Breast epithelium (tissue), 3 donors: ENCODE data around the gene PKD1L1.

ENCODE experiments used
- POLR2A ChIP-seq: fragments of 450-650 bp; IDR thresholded peaks from one replicate; pipeline ENCODE4 v1.6.1; 2016; ENCODE audit warnings: antibody characterized with exemption, mild to moderate bottlenecking, moderate library complexity
- POLR2AphosphoS5 ChIP-seq, 3 donors: sonication (generic); formaldehyde crosslinking; IDR thresholded peaks; one replicate each; pipeline ENCODE4 v1.6.1; 2017; ENCODE audit warnings: antibody characterized with exemption in 3 of 3
- TF ChIP-seq, protein P1 (sequence below), 3 donors: fragments of 450-650 bp; IDR thresholded peaks; one replicate each; pipeline ENCODE4 v1.5.1; 2016 to 2017; ENCODE audit warnings: antibody characterized with exemption in 3 of 3, mild to moderate bottlenecking in 3 of 3, moderate library complexity in 3 of 3

DNA sequence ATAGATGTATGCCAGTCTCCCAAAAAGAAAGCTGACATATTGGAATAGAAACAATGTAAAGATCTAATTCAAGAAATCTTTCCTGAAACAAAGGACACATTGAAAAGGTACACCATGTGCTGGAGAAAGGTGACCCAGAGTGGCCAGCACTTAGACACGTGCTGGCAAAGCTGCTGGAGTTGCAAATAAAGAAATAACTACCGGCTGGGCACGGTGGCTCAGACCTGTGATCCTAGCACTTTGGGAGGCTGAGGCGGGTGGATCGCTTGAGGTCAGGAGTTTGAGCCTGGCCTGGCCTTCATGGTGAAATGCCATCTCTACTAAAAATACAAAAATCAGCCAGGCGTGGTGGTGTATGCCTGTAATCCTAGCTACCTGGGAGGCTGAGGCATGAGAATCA, 35.9 kb downstream of the PKD1L1 start:
- TF ChIP-seq POLR2A, result no peak
- TF ChIP-seq, protein P1, sequence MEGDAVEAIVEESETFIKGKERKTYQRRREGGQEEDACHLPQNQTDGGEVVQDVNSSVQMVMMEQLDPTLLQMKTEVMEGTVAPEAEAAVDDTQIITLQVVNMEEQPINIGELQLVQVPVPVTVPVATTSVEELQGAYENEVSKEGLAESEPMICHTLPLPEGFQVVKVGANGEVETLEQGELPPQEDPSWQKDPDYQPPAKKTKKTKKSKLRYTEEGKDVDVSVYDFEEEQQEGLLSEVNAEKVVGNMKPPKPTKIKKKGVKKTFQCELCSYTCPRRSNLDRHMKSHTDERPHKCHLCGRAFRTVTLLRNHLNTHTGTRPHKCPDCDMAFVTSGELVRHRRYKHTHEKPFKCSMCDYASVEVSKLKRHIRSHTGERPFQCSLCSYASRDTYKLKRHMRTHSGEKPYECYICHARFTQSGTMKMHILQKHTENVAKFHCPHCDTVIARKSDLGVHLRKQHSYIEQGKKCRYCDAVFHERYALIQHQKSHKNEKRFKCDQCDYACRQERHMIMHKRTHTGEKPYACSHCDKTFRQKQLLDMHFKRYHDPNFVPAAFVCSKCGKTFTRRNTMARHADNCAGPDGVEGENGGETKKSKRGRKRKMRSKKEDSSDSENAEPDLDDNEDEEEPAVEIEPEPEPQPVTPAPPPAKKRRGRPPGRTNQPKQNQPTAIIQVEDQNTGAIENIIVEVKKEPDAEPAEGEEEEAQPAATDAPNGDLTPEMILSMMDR (IDR thresholded peaks at IDR 0.05), result no peak
- no peak for TF ChIP-seq POLR2AphosphoS5 (IDR thresholded peaks at IDR 0.05)
